Left forelimb (tissue), 1 donor: ENCODE results near the gene PCSK6.
"Not testable (repeated sequence)": the region's sequence is repeated elsewhere in the genome, so short reads cannot be mapped to it uniquely, and the experiment has no call there.

Experiments used
- DNase-seq: peaks from one replicate; pipeline ENCODE4 v3.0.0-alpha.2; 2018; ENCODE audit warnings: low spot score

PCSK6 gene

GRCh38 chr15:101376615-101377395 lies 112.7 kb downstream of the PCSK6 start:
- no peak for DNase-seq

- not testable (repeated sequence) for DNase-seq
Observed at GRCh38 chr15:101375006-101375405, 114.5 kb downstream of the PCSK6 start.

GRCh38 chr15:101374326-101374725 lies 115.2 kb downstream of the PCSK6 start:
- no peak for DNase-seq

GRCh38 chr15:101373577-101373976 lies 115.9 kb downstream of the PCSK6 start:
- no peak for DNase-seq

GRCh38 chr15:101372960-101373525 lies 116.5 kb downstream of the PCSK6 start:
- no peak for DNase-seq

GRCh38 chr15:101372149-101372577 lies 117.3 kb downstream of the PCSK6 start:
- no peak for DNase-seq

- DNase-seq = no peak
Observed at GRCh38 chr15:101371519-101371918, 118.0 kb downstream of the PCSK6 start.

- no peak for DNase-seq
Observed at GRCh38 chr15:101371081-101371480, 118.4 kb downstream of the PCSK6 start.

GRCh38 chr15:101370330-101371024 lies 119.0 kb downstream of the PCSK6 start:
- DNase-seq = no peak

GRCh38 chr15:101369676-101370075 lies 119.8 kb downstream of the PCSK6 start:
- no peak for DNase-seq

GRCh38 chr15:101368861-101369642 lies 120.5 kb downstream of the PCSK6 start:
- no peak for DNase-seq

- DNase-seq = no peak
Observed at GRCh38 chr15:101368086-101368780, 121.3 kb downstream of the PCSK6 start.

GRCh38 chr15:101366853-101367252 lies 122.7 kb downstream of the PCSK6 start:
- DNase-seq = no peak

GRCh38 chr15:101362986-101363566 lies 126.4 kb downstream of the PCSK6 start:
- DNase-seq = no peak

- DNase-seq = no peak
Observed at GRCh38 chr15:101362359-101362758, 127.1 kb downstream of the PCSK6 start.

GRCh38 chr15:101361418-101361817 lies 128.1 kb downstream of the PCSK6 start:
- no peak for DNase-seq

- no peak for DNase-seq
Observed at GRCh38 chr15:101359365-101359947, 130.1 kb downstream of the PCSK6 start.

GRCh38 chr15:101358895-101359294 lies 130.6 kb downstream of the PCSK6 start:
- no peak for DNase-seq

GRCh38 chr15:101357885-101358284 lies 131.6 kb downstream of the PCSK6 start:
- no peak for DNase-seq

- DNase-seq = no peak
Observed at GRCh38 chr15:101357333-101357732, 132.2 kb downstream of the PCSK6 start.
